HEK293 (cell line): ENCODE results near the gene KRT15.

Experiments used
- CTCF ChIA-PET: fragments of 350-600 bp; formaldehyde crosslinking; extraction: SDS; loops from one replicate; lab custom pipeline; 2021; ENCODE audit warnings: antibody characterized with exemption; lab: Yijun Ruan, JAX
- POLR2A ChIA-PET: fragments of 300-600 bp; formaldehyde crosslinking; extraction: SDS; loops from one replicate; lab custom pipeline; 2020; ENCODE audit warnings: antibody characterized with exemption, inconsistent platforms; lab: Yijun Ruan, JAX
- H3K27ac ChIP-seq: fragments of 200-500 bp; sonication (Bioruptor generic); 2 replicates; pipeline ENCODE4 v1.5.1; 2014; ENCODE audit warnings: low read depth, low read length, control low read depth, inconsistent platforms; ENCODE audit errors: extremely low read depth
- H3K36me3 ChIP-seq, 2 experiments: fragments of 200-500 bp in 1 of 2; sonication (Bioruptor generic) in 1 of 2; 1 replicate in 1 of 2; 2 replicates in 1 of 2; pipeline ENCODE4 v1.5.1; 2014 to 2017; ENCODE audit warnings: inconsistent platforms in 2 of 2, low read length in 2 of 2; ENCODE audit not compliant: control insufficient read depth in 2 of 2, insufficient read depth in 1 of 2
- H3K4me1 ChIP-seq: fragments of 200-500 bp; sonication (Bioruptor generic); 2 replicates; pipeline ENCODE4 v1.5.1; 2014; ENCODE audit warnings: mild to moderate bottlenecking, low read length, inconsistent platforms; ENCODE audit not compliant: control insufficient read depth, insufficient read depth
- H3K4me3 ChIP-seq: 2 replicates; pipeline ENCODE4 v1.5.1; 2011; ENCODE audit warnings: low read depth, mild to moderate bottlenecking, control low read depth, low read length, moderate library complexity
- H3K9me3 ChIP-seq: fragments of 200-500 bp; sonication (Bioruptor generic); 2 replicates; pipeline ENCODE4 v1.5.1; 2014; ENCODE audit warnings: low read depth, low read length, inconsistent platforms; ENCODE audit not compliant: control insufficient read depth, insufficient read depth
- BCL11A ChIP-seq: fragments of 450-650 bp; formaldehyde crosslinking; IDR thresholded peaks from 2 replicates; pipeline ENCODE4 v1.5.1; 2016; ENCODE audit warnings: low read depth, missing biosample characterization, missing genetic modification characterization
- GLIS2 ChIP-seq: fragments of 450-650 bp; formaldehyde crosslinking; IDR thresholded peaks from 2 replicates; pipeline ENCODE4 v1.5.1; 2016; ENCODE audit warnings: missing biosample characterization, missing genetic modification characterization
- IKZF3 ChIP-seq: fragments of 450-650 bp; IDR thresholded peaks from 2 replicates; pipeline ENCODE4 v1.5.0; 2018; ENCODE audit warnings: missing biosample characterization, mild to moderate bottlenecking, missing genetic modification characterization, moderate library complexity
- KLF10 ChIP-seq: fragments of 450-650 bp; IDR thresholded peaks from 2 replicates; pipeline ENCODE4 v1.5.1; 2018; ENCODE audit warnings: missing biosample characterization, mild to moderate bottlenecking, missing genetic modification characterization
- PRDM4 ChIP-seq: fragments of 450-650 bp; formaldehyde crosslinking; IDR thresholded peaks from 2 replicates; pipeline ENCODE4 v1.5.1; 2017; ENCODE audit warnings: missing biosample characterization, missing genetic modification characterization
- SCRT2 ChIP-seq: fragments of 450-650 bp; formaldehyde crosslinking; IDR thresholded peaks from 2 replicates; pipeline ENCODE4 v1.5.1; 2016; ENCODE audit warnings: missing biosample characterization, missing genetic modification characterization
- ZBTB20 ChIP-seq: fragments of 450-650 bp; formaldehyde crosslinking; IDR thresholded peaks from 2 replicates; pipeline ENCODE4 v1.5.1; 2016; ENCODE audit warnings: missing biosample characterization, missing genetic modification characterization
- ZBTB48 ChIP-seq: fragments of 450-650 bp; formaldehyde crosslinking; IDR thresholded peaks from 2 replicates; pipeline ENCODE4 v1.5.1; 2016; ENCODE audit warnings: missing biosample characterization, missing genetic modification characterization
- ZBTB7A ChIP-seq: fragments of 450-650 bp; formaldehyde crosslinking; IDR thresholded peaks from 2 replicates; pipeline ENCODE4 v1.5.1; 2016; ENCODE audit warnings: low read depth, missing biosample characterization, missing genetic modification characterization
- ZFP37 ChIP-seq: fragments of 450-650 bp; formaldehyde crosslinking; IDR thresholded peaks from 2 replicates; pipeline ENCODE4 v1.5.1; 2016; ENCODE audit warnings: missing biosample characterization, missing genetic modification characterization
- ZFP69B ChIP-seq: fragments of 450-650 bp; formaldehyde crosslinking; IDR thresholded peaks from 2 replicates; pipeline ENCODE4 v1.5.1; 2016; ENCODE audit warnings: missing biosample characterization, missing genetic modification characterization
- ZNF132 ChIP-seq: fragments of 450-650 bp; formaldehyde crosslinking; IDR thresholded peaks from 2 replicates; pipeline ENCODE4 v1.5.1; 2017; ENCODE audit warnings: missing biosample characterization, missing genetic modification characterization, borderline replicate concordance
- ZNF138 ChIP-seq: fragments of 450-650 bp; formaldehyde crosslinking; IDR thresholded peaks from 2 replicates; pipeline ENCODE4 v1.5.1; 2016; ENCODE audit warnings: missing biosample characterization, missing genetic modification characterization, borderline replicate concordance
- ZNF18 ChIP-seq: fragments of 450-650 bp; formaldehyde crosslinking; IDR thresholded peaks from 2 replicates; pipeline ENCODE4 v1.5.1; 2016; ENCODE audit warnings: missing biosample characterization, missing genetic modification characterization
- ZNF19 ChIP-seq: fragments of 450-650 bp; formaldehyde crosslinking; IDR thresholded peaks from 2 replicates; pipeline ENCODE4; 2016; ENCODE audit warnings: missing biosample characterization, missing genetic modification characterization, low read depth
- ZNF202 ChIP-seq: fragments of 450-650 bp; formaldehyde crosslinking; IDR thresholded peaks from 2 replicates; pipeline ENCODE4 v1.5.1; 2016; ENCODE audit warnings: missing biosample characterization, missing genetic modification characterization, borderline replicate concordance
- ZNF214 ChIP-seq: fragments of 450-650 bp; formaldehyde crosslinking; IDR thresholded peaks from 2 replicates; pipeline ENCODE4 v1.5.1; 2017; ENCODE audit warnings: missing biosample characterization, mild to moderate bottlenecking, missing genetic modification characterization, borderline replicate concordance
- ZNF239 ChIP-seq: fragments of 450-650 bp; formaldehyde crosslinking; IDR thresholded peaks from 2 replicates; pipeline ENCODE4 v1.5.1; 2016; ENCODE audit warnings: missing biosample characterization, missing genetic modification characterization
- ZNF266 ChIP-seq: fragments of 450-650 bp; formaldehyde crosslinking; IDR thresholded peaks from 2 replicates; pipeline ENCODE4 v1.5.1; 2016; ENCODE audit warnings: missing biosample characterization, missing genetic modification characterization, low read depth
- ZNF366 ChIP-seq: fragments of 450-650 bp; formaldehyde crosslinking; conservative IDR thresholded peaks from 2 replicates; pipeline ENCODE4 v1.5.1; 2016; ENCODE audit warnings: missing biosample characterization, missing genetic modification characterization
- ZNF426 ChIP-seq: fragments of 450-650 bp; formaldehyde crosslinking; IDR thresholded peaks from 2 replicates; pipeline ENCODE4 v1.5.1; 2017; ENCODE audit warnings: missing biosample characterization, missing genetic modification characterization, mild to moderate bottlenecking, inconsistent platforms, moderate library complexity
- ZNF555 ChIP-seq: fragments of 450-650 bp; formaldehyde crosslinking; conservative IDR thresholded peaks from 2 replicates; pipeline ENCODE4 v1.5.1; 2017; ENCODE audit warnings: missing biosample characterization, mild to moderate bottlenecking, missing genetic modification characterization, inconsistent platforms
- ZNF654 ChIP-seq: fragments of 450-650 bp; formaldehyde crosslinking; IDR thresholded peaks from 2 replicates; pipeline ENCODE4 v1.5.1; 2016; ENCODE audit warnings: low read depth, missing biosample characterization, missing genetic modification characterization
- ZNF777 ChIP-seq: fragments of 450-650 bp; formaldehyde crosslinking; IDR thresholded peaks from 2 replicates; pipeline ENCODE4 v1.5.1; 2017; ENCODE audit warnings: missing biosample characterization, missing genetic modification characterization, borderline replicate concordance
- TF ChIP-seq, protein P1 (sequence below): fragments of 450-650 bp; formaldehyde crosslinking; IDR thresholded peaks from 2 replicates; pipeline ENCODE4 v1.5.1; 2016; ENCODE audit warnings: missing biosample characterization, missing genetic modification characterization
- TF ChIP-seq, protein P2 (sequence below): fragments of 450-650 bp; formaldehyde crosslinking; IDR thresholded peaks from 2 replicates; pipeline ENCODE4 v1.5.1; 2017; ENCODE audit warnings: missing biosample characterization, missing genetic modification characterization
- TF ChIP-seq, protein P3 (sequence below): fragments of 450-650 bp; formaldehyde crosslinking; IDR thresholded peaks from 2 replicates; pipeline ENCODE4 v1.5.1; 2016; ENCODE audit warnings: missing biosample characterization, missing genetic modification characterization

The KRT15 gene

GRCh38 chr17:41556931-41557330, 38.2 kb upstream of the KRT15 start:
- Histone ChIP-seq H3K9me3 (no peaks in the 10 kb centered on the region), H3K27ac (no peak overlapping the region), H3K36me3 (no peaks in the 10 kb centered on the region), H3K4me1 (no peaks in the 10 kb centered on the region), H3K4me3 (no peak overlapping the region)
- ChIA-PET POLR2A (no interaction called here), CTCF (interaction anchor here (0.5 to 14.9 kb wide), 4 partner anchors 7 to 105 kb away, joined by 3 to 416 read pairs (median 48); no protein-coding TSS in a partner anchor)
- no peak for TF ChIP-seq ZNF366
- TF ChIP-seq ZFP37, result no peak
- TF ChIP-seq GLIS2 (tag by site-specific recombination), result no peak
- TF ChIP-seq ZNF202 (tag by site-specific recombination), result no peak
- no peak for TF ChIP-seq SCRT2 (tag by site-specific recombination)
- TF ChIP-seq, protein P1, sequence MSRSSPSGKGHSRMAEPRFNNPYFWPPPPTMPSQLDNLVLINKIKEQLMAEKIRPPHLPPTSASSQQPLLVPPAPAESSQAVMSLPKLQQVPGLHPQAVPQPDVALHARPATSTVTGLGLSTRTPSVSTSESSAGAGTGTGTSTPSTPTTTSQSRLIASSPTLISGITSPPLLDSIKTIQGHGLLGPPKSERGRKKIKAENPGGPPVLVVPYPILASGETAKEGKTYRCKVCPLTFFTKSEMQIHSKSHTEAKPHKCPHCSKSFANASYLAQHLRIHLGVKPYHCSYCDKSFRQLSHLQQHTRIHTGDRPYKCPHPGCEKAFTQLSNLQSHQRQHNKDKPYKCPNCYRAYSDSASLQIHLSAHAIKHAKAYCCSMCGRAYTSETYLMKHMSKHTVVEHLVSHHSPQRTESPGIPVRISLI (tag by site-specific recombination), result no peak
- no peak for TF ChIP-seq PRDM4 (tag by site-specific recombination)
- TF ChIP-seq ZBTB7A (tag by site-specific recombination), result no peak
- TF ChIP-seq ZNF18 (tag by site-specific recombination), result no peak
- no peak for TF ChIP-seq BCL11A (tag by site-specific recombination)
- no peak for TF ChIP-seq ZNF654 (tag by site-specific recombination)
- no peak for TF ChIP-seq ZBTB20
- no peak for TF ChIP-seq ZNF777 (tag by site-specific recombination)
- no peak for TF ChIP-seq KLF10

DNA sequence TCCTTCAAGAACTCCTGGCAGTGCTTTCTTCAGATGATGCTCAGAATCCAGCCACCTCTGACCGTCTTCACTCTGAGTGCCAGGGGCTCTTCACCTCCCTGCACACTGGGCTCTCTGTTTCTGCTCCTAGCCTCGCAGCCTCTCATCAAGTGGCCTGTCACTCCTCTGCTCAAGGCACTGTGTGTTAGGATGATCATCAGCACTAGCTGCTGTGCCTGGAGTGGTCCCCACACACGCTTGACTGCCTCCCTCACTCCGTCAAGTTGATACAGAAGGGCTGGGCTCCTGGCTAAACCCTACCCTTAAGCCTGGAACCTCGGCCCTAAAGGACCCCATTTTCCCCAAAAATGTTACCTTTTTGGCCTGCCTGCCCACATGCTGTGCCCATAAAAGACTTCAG, 37.6 kb upstream of the KRT15 start:
- Histone ChIP-seq H3K27ac (no peak overlapping the region), H3K4me3 (no peak overlapping the region), H3K4me1 (no peaks in the 10 kb centered on the region), H3K36me3 (no peaks in the 10 kb centered on the region), H3K9me3 (no peaks in the 10 kb centered on the region)
- CTCF ChIA-PET, result interaction anchor here (0.6 to 14.9 kb wide), 2 partner anchors 85 to 95 kb away, joined by 6 to 416 read pairs; no protein-coding TSS in a partner anchor
- POLR2A ChIA-PET, result no interaction called here
- no peak for TF ChIP-seq ZNF239 (tag by site-specific recombination)
- TF ChIP-seq, protein P2, sequence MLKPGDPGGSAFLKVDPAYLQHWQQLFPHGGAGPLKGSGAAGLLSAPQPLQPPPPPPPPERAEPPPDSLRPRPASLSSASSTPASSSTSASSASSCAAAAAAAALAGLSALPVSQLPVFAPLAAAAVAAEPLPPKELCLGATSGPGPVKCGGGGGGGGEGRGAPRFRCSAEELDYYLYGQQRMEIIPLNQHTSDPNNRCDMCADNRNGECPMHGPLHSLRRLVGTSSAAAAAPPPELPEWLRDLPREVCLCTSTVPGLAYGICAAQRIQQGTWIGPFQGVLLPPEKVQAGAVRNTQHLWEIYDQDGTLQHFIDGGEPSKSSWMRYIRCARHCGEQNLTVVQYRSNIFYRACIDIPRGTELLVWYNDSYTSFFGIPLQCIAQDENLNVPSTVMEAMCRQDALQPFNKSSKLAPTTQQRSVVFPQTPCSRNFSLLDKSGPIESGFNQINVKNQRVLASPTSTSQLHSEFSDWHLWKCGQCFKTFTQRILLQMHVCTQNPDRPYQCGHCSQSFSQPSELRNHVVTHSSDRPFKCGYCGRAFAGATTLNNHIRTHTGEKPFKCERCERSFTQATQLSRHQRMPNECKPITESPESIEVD (tag by site-specific recombination), result no peak
- no peak for TF ChIP-seq ZNF138 (tag by site-specific recombination)
- TF ChIP-seq ZNF426 (tag by site-specific recombination), result no peak
- no peak for TF ChIP-seq ZNF132
- TF ChIP-seq ZFP69B (tag by site-specific recombination), result no peak
- TF ChIP-seq ZNF777 (tag by site-specific recombination), result no peak
- TF ChIP-seq ZNF214 (tag by site-specific recombination), result no peak
- TF ChIP-seq, protein P3, sequence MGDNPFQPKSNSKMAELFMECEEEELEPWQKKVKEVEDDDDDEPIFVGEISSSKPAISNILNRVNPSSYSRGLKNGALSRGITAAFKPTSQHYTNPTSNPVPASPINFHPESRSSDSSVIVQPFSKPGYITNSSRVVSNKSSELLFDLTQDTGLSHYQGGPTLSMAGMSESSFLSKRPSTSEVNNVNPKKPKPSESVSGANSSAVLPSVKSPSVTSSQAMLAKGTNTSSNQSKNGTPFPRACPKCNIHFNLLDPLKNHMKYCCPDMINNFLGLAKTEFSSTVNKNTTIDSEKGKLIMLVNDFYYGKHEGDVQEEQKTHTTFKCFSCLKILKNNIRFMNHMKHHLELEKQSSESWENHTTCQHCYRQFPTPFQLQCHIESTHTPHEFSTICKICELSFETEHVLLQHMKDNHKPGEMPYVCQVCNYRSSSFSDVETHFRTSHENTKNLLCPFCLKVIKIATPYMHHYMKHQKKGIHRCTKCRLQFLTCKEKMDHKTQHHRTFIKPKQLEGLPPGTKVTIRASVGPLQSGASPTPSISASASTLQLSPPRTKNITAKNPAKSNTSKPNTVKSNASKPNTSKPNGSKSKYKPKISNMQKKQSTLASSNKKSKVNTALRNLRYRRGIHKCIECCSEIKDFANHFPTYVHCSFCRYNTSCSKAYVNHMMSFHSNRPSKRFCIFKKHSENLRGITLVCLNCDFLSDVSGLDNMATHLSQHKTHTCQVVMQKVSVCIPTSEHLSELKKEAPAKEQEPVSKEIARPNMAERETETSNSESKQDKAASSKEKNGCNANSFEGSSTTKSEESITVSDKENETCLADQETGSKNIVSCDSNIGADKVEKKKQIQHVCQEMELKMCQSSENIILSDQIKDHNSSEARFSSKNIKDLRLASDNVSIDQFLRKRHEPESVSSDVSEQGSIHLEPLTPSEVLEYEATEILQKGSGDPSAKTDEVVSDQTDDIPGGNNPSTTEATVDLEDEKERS, result no peak
- TF ChIP-seq ZBTB48, result no peak
- TF ChIP-seq ZNF654 (tag by site-specific recombination), result no peak
- no peak for TF ChIP-seq IKZF3 (tag by site-specific recombination)
- no peak for TF ChIP-seq ZNF19 (tag by site-specific recombination)
- TF ChIP-seq ZNF266 (tag by site-specific recombination), result no peak
- no peak for TF ChIP-seq ZNF555 (tag by site-specific recombination)
